ENCODE data around the gene ARHGEF16. TPM values are rescaled to one million over a fixed set of nuclear protein-coding genes. Genes with fewer than 3 reads are reported as not detected.

ARHGEF16 gene
- polyA plus RNA-seq, 1 of the 3 experiments (the other 2 are of a cell fraction): 0.18 TPM

- 29% methylated on average over 5 of the region's 6 CpGs for WGBS (ENCODE audit: low lambda C conversion rate)
- POLR2A ChIA-PET: no interaction called here
- peaks cover 25% of the 10 kb centered on the region for H3K27me3 ChIP-seq (ENCODE audit: insufficient read depth)
- no peak overlapping the region for H3K4me2 ChIP-seq
- H3K4me1 ChIP-seq (ENCODE audit: control insufficient read depth in 1 of 2, insufficient read depth in 2 of 2, low read depth in 1 of 2, low read length in 1 of 2): no peaks in the 10 kb centered on the region
- no peak overlapping the region; a peak in 1 of 4 replicates for H3K4me3 ChIP-seq (ENCODE audit: low read depth in 2 of 2, low read length in 1 of 2)
- H3K9me3 ChIP-seq: no peaks in the 10 kb centered on the region
- TF ChIP-seq FOXM1 (IDR thresholded peaks at IDR 0.05; ENCODE audit: low read depth): no peak
- peak; percentile 47 for TF ChIP-seq CTCF (IDR thresholded peaks at IDR 0.05)
- TF ChIP-seq TAF1 (IDR thresholded peaks at IDR 0.05; ENCODE audit: borderline replicate concordance, low read depth, low read length): no peak
- no peak overlapping the region for H2AFZ ChIP-seq (ENCODE audit: low read depth)
- CTCF ChIA-PET: interaction anchor here (0.9 to 1.8 kb wide), 5 partner anchors 7 to 469 kb away, joined by 3 to 6 read pairs (median 4); no protein-coding TSS in a partner anchor
- no peaks in the 10 kb centered on the region for H3K79me2 ChIP-seq (ENCODE audit: insufficient read depth)
- no peak for DNase-seq
- no peaks in the 10 kb centered on the region for H4K20me1 ChIP-seq (ENCODE audit: insufficient read depth)
- no peaks in the 10 kb centered on the region for H3F3A ChIP-seq (replicated peaks; ENCODE audit: insufficient read depth)
- no peaks in the 10 kb centered on the region for H3K9me2 ChIP-seq
- no peak overlapping the region for H3K9ac ChIP-seq
- no peak overlapping the region for H3K27ac ChIP-seq (ENCODE audit: low read depth in 2 of 2, low read length in 1 of 2)
- no peaks in the 10 kb centered on the region for H3K36me3 ChIP-seq (replicated peaks in 1 of 2; ENCODE audit: control insufficient read depth in 1 of 2, insufficient read depth in 2 of 2, low read length in 1 of 2)
Observed at GRCh38 chr1:3417082-3417739, 37.3 kb upstream of the ARHGEF16 start.

- no CpG with 5 or more reads among the region's 9 CpGs for WGBS (ENCODE audit: low lambda C conversion rate)
- no peaks in the 10 kb centered on the region for H3K9me3 ChIP-seq
- H3K79me2 ChIP-seq (ENCODE audit: insufficient read depth): no peaks in the 10 kb centered on the region
- peaks cover 29% of the 10 kb centered on the region for H3K27me3 ChIP-seq (ENCODE audit: insufficient read depth)
- H3K27ac ChIP-seq (ENCODE audit: low read depth in 2 of 2, low read length in 1 of 2): no peak overlapping the region
- no peaks in the 10 kb centered on the region for H3K9me2 ChIP-seq
- H3K4me1 ChIP-seq (ENCODE audit: control insufficient read depth in 1 of 2, insufficient read depth in 2 of 2, low read depth in 1 of 2, low read length in 1 of 2): no peaks in the 10 kb centered on the region
- H2AFZ ChIP-seq (ENCODE audit: low read depth): no peak overlapping the region
- no peaks in the 10 kb centered on the region for H3F3A ChIP-seq (replicated peaks; ENCODE audit: insufficient read depth)
- H4K20me1 ChIP-seq (ENCODE audit: insufficient read depth): no peaks in the 10 kb centered on the region
- no peak overlapping the region for H3K9ac ChIP-seq
- TF ChIP-seq RXRA (IDR thresholded peaks at IDR 0.05; ENCODE audit: borderline replicate concordance, low read depth) (no peak), SIN3A (IDR thresholded peaks at IDR 0.05; ENCODE audit: borderline replicate concordance, low read depth, low read length) (no peak), NRF1 (IDR thresholded peaks at IDR 0.05; ENCODE audit: low read depth, low read length) (no peak), USF2 (IDR thresholded peaks at IDR 0.05; ENCODE audit: borderline replicate concordance, low read depth, low read length) (no peak), PBX3 (IDR thresholded peaks at IDR 0.05) (no peak), JUND (IDR thresholded peaks at IDR 0.05) (no peak), RCOR1 (IDR thresholded peaks at IDR 0.05; ENCODE audit: low read length) (no peak), ELF1 (IDR thresholded peaks at IDR 0.05) (no peak), IRF3 (IDR thresholded peaks at IDR 0.05; ENCODE audit: low read depth, low read length) (no peak), EZH2phosphoT487 (IDR thresholded peaks at IDR 0.05; ENCODE audit: borderline replicate concordance, low read depth) (no peak), GABPA (IDR thresholded peaks at IDR 0.05; ENCODE audit: low read depth) (no peak), POLR2AphosphoS5 (IDR thresholded peaks at IDR 0.05; ENCODE audit: low read depth, low read length) (no peak), REST (IDR thresholded peaks at IDR 0.05; ENCODE audit: low read depth, low read length) (no peak), MXI1 (IDR thresholded peaks at IDR 0.05; ENCODE audit: low read depth, low read length) (no peak), YY1 (IDR thresholded peaks at IDR 0.05; ENCODE audit: low read depth) (no peak), SMC3 (IDR thresholded peaks at IDR 0.05; ENCODE audit: low read depth, low read length) (no peak), RAD21 (IDR thresholded peaks at IDR 0.05; ENCODE audit: low read length) (no peak)
- no peak overlapping the region for H3K4me3 ChIP-seq (ENCODE audit: low read depth in 2 of 2, low read length in 1 of 2)
- POLR2A ChIA-PET: no interaction called here
- DNase-seq: no peak
- no peaks in the 10 kb centered on the region for H3K36me3 ChIP-seq (replicated peaks in 1 of 2; ENCODE audit: control insufficient read depth in 1 of 2, insufficient read depth in 2 of 2, low read length in 1 of 2)
- CTCF ChIA-PET: interaction anchor here (0.9 to 1.8 kb wide), 3 partner anchors 12 to 470 kb away, joined by 3 to 6 read pairs (median 5); no protein-coding TSS in a partner anchor
- no peak overlapping the region for H3K4me2 ChIP-seq
Observed at GRCh38 chr1:3417934-3418333, 36.5 kb upstream of the ARHGEF16 start.

Measured in SK-N-SH (cell line).